NCI-H128 (cell line): ENCODE results near the gene CYP26A1.

Experiments
- DNase-seq: peaks from one replicate; lab custom pipeline; 2025; ENCODE audit not compliant: unreplicated experiment; lab: John Stamatoyannopoulos, UW

Gene CYP26A1

DNA sequence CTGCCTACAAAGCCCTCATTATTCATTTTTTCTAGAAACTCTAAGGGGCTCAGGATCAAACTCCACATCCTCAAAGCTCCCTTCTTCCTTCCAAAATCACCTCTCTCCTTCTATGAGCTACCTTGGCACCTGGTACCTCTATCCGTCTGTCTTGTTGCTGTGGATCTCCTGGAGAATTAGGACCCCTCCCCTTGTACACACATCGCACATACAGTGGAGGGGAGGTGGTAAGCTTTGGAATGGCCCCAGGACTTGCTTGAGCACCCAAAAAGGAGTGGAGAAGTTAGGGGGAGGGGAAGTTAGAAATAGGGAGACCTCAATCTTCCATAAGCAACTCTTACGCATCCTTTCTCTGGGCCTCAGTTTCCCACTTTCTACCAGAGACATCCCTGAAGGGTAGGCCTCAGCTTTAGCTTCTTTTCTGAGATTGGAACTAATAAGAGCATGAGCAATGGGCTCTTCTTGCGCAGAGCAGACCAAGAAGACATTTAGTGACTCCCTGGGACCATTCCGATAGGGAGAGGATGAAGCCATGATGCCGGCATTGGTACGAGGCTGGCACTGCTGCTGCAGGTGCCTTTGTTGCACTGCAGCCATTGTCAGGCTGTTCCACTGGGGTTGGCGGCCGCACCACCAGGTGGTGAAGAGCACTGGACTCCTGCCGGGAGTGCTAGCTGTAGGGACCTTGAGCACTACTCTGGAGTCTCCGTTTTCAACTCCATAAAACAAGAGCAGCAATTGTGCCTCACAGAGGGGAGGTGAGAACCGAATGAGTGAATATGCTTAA is 8.6 kb upstream of the CYP26A1 start:
- DNase-seq: no peak

DNA sequence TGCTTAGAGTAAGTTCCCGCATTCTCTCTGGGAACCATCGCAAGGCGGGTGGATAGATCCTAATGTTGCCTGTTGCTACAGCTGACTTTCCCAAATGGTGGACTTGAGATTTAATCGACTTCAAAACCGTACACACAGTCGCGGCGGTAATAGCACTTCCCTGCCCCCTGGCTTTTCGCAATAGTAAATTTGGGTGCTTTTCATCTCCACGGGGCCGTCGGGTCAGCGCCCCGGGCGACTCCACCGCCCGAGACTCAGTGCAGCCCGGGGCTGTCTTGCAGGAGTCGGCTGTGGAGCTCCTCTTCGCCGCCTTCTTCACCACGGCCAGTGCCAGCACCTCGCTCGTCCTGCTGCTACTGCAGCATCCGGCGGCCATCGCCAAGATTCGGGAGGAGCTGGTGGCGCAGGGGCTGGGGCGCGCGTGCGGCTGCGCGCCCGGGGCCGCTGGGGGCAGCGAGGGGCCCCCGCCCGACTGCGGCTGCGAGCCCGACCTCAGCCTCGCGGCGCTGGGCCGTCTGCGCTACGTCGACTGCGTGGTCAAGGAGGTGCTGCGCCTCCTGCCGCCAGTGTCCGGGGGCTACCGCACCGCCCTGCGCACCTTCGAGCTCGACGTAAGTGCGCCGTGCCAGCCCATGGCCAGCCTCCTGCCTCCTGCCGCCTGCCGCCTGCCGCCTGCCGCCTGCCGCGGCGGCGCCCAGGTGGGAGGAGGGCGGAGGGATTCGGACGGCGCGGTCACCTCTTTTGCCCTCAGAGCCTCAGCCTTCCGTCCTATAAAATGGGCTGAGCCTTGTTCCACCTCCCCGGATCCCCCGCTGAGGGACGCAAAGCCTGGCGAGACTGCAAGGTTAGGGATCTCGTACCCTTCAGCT is 7.8 kb upstream of the CYP26A1 start:
- DNase-seq: no peak

DNA sequence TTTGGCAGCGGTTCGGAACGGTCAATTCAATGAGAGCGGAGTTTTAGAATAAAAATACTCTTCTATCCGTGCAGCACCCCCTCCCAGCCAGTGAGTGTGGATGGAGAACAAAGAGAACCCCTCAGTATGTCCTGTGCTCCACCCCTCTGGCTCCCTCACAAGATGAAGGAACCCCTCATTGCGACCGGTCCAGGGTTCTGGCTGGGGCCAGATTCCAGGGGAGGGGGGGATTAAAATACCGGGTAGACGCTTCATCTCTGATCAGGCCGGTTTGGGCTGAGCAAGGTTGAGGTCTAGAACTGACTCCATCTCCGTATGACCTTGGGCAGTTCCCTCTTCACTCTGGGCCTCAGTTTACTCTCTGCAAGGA is 7.2 kb upstream of the CYP26A1 start:
- DNase-seq: no peak

DNA sequence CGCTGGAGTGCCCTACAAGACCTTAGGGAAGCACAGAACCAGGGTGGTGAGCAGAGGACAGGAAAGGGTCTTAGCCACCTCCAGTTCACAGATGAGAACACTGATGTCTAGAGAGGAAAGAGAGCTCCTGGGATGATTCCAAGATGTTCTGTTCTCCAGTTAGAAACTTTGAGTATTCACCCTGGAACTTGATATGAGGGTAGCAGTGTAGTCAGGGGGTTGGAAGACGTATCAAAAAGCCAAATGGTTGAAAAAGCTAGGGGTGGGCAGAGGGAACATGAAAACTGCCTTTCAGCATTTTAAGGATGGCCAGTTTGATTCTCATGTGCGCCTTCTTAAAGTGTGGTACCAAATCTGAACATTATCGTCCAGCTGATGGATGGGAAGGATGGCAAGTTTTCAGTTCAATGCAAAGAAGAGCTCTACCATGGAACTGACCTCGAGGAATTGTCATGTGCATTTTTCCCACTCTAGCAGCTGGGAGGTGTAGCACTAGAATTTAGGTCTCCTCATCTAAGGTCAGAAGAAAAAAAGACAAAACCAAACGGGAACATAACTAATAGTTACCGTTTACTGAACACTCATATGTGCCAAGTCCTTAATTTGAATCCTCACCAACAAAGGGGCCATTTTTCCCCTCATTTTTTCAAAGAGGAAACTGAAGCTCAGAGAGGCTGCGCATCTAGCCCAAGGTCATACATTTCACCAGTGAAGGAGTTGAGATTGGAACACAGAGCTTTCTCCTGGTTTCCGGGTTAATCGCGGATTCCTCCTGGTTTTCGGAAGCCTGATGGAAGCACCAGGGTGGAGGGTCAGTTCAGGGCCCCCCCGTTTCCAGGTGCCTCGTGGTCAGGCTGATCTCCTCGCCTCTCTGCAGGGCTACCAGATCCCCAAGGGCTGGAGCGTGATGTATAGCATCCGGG is 6.0 kb upstream of the CYP26A1 start:
- DNase-seq: no peak

DNA sequence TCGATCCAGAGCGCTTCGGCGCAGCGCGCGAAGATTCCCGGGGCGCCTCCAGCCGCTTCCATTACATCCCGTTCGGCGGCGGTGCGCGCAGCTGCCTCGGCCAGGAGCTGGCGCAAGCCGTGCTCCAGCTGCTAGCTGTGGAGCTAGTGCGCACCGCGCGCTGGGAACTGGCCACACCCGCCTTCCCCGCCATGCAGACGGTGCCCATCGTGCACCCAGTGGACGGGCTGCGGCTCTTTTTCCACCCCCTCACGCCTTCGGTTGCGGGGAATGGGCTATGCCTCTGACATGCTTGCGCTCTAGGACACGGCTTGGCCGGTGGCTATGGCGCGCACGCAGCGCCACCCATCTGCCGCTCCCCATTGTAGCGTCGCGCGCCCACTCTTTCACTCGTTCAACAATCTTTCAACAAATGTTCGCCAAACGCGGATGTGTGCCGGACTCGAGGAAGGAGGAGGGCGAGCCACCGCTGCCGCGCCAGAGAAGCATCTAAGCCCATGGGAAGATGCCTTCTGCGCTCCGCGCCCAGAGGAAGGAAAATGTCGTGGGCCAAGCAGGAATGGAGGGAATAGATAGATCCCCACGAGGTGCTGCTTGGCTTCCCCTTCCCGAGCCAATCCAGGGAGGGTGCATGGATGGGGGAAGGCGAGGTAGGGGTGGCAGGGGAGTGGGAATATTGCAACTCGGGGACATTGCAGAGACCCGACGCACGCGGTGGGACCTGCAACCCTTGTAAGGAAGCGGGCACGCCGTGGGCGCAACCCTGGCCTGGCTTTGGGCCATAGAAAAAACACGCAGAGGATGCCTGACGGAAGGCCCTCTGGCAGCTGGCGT is 5.1 kb upstream of the CYP26A1 start:
- no peak for DNase-seq

DNA sequence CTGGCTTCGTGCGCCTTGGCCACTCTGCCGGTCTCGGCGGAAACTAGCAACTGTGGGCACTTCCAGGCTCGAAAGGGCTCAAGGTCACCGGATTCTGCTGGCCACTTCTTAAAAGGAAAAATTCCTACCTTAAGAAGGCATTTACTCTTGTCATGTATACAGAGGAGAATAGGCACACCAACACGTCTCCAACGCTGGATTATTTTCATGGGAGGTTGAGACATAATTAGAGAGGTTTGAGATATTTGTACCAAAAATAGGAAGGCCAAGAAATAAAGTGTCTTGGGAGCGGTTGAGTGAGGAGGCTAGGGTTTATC is 4.5 kb upstream of the CYP26A1 start:
- no peak for DNase-seq

DNA sequence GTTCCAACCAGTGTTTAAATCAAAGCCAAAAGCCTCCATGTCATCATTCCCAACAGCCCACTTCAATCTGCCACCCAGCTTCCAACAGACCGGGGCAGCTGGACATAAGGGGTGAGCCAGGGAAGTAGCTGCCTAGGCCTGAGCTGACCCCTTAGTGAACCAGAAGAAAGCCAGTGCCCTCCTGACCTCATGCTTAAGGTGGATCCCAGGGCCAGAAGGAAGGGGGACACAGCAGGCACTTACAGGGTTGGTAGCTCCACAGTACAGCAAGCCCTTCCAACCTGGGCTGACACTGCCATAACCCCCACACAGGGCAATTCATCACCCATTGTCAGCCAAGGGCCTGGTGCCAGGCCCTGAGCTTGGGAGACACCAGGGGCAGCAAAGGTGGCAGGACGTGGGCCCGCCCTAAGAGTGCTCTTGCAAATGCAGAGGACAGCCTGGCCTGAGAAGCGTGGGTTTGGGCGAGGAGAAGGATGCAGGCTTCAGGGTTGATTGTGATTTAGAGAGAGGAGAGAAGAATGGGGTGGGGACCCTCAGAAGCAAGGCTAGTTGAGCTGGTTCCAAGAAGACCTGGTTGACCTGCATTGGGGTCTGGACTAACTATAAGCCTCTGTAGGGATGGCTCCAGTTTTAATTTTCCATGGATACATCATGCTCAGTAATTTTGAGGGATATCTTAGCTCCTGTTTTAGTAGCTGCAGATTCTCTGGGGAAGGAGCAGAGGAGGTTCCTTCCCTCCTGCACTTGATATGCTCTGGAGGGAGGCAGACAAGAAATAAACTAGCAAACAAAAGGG is 3.1 kb upstream of the CYP26A1 start:
- DNase-seq: no peak

DNA sequence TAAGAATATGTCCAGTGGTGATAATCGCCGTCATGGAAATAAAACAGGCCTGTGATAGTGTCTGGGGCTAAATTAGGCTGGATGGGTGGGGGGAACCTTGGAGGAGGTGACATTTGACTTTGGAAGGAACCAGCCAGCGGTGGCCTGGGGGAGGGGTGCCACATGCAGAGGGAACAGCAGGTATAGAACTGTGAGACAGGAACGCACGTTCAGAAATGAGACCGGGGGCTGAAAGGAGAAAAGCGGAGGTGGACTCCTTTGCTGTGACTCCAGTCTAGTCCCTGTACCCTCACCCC is 2.6 kb upstream of the CYP26A1 start:
- no peak for DNase-seq

DNA sequence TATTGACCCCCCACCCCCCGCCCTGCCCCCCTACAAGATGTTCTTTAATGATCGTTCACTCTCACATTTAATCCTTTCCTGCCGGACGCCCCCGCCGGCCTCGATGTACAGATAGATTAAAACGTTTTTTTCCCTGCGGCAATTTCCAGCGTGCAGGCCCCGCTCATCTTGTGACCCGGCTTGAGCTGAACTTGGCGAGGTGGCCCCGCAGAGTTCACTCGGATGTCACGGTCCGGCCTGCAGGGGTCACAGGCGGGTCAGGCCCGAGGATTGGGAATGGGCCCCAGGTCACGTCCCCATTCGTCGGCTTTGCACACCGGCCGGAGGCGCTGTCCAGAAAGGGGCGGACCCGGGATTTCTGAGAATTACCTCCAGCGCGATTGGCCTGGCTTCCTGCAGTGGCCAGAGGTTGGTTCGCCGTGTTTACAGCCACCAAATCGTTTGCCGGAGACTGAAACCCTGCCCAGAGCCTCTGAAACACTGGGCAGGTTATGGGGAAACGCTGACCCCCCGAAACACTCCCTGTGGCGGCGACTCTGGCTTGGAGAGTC is 1.9 kb upstream of the CYP26A1 start:
- DNase-seq: no peak

DNA sequence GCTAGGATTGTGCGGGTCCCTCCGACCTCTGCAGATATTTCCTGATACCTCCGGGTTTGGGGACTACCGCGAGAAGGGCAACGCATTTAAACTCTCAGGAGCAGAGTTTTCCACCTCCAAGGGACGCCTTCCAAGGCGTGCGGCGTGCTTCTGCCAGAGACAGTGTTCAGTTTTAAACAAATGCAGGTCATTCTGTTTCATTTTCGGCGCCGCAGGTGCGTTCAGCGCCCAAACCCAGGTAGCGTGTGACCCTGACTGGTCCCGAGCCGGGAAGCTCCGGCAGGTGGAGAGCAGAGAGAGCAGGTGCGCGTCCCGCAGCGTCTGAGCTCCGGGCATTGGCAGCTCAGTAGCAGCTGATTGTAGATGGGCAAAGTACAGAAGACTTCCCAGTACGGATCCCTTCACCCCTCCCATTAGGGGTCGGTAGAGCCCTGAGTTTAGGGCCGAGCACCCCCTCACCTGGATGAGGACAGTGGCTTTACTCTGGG is 1.4 kb upstream of the CYP26A1 start:
- DNase-seq: peak; percentile 10

DNA sequence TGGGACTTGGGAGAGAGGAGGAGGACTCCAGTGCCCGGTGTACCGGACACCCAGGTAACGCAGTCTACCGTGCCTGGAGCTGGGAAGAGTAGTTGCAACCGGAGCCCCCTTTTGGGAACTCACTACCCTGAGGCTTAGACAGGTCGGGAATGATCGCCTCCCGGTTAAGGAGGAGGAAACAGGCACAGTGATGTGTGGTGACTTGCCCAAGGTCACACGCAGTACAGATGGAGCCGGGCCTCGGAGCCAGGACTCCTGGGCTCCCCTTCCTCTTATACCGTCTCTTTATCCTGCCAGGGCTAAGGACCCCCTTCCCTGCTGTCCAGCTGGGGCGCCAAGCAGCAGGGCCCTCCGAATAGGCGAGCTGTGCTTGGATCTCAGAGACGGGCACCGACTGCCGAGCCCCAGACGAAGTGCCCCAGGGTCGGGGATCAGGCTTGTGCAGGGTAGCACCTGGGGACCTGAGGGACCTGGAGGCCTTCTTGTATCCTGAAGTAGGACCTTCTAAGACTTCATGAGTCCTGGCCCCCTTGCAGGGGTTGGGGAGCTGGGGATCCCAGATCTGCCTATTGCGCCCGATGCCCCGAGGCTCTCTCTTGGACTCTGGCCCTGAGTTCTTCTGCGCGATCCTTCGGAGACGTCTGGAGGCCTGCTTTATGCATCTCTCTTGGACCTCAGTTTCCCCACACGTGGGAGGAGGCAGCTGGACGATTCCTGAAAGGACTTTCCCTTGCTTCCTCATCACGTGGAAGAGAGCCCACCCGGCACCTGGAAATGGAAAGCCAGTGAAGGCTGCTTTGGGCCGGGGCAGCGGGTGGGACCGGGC is 767 bp upstream of the CYP26A1 start:
- no peak for DNase-seq

DNA sequence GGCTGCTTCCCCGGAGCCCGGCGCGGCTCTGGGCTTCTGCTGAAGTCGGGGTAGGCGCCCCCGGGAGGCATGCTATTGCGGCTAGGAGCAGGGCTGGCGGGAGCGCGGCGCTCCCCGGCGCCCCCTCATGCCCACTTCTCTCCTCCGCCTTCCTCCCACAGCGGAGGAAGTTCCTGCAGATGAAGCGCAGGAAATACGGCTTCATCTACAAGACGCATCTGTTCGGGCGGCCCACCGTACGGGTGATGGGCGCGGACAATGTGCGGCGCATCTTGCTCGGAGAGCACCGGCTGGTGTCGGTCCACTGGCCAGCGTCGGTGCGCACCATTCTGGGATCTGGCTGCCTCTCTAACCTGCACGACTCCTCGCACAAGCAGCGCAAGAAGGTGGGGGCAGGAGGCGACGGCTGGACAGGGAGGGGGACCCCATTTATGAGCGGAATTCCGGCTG is 479 bp downstream of the CYP26A1 start:
- no peak for DNase-seq

DNA sequence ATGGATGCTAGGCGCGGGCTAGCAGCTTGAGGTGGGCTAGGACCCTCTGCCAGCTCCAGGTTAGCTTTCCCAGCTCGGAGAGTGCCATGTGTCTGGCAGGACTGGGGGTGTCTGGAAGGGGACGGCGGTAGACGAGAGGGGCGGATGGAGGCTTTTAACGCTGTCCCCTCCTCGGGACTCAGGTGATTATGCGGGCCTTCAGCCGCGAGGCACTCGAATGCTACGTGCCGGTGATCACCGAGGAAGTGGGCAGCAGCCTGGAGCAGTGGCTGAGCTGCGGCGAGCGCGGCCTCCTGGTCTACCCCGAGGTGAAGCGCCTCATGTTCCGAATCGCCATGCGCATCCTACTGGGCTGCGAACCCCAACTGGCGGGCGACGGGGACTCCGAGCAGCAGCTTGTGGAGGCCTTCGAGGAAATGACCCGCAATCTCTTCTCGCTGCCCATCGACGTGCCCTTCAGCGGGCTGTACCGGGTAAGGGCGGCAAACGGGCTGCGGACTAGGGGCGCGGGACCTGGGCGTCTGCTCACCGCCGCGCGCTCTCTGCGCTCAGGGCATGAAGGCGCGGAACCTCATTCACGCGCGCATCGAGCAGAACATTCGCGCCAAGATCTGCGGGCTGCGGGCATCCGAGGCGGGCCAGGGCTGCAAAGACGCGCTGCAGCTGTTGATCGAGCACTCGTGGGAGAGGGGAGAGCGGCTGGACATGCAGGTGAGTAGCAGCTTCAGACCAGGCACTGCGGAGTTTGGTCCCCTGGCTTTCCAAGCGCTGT is 1.1 kb downstream of the CYP26A1 start:
- no peak for DNase-seq

DNA sequence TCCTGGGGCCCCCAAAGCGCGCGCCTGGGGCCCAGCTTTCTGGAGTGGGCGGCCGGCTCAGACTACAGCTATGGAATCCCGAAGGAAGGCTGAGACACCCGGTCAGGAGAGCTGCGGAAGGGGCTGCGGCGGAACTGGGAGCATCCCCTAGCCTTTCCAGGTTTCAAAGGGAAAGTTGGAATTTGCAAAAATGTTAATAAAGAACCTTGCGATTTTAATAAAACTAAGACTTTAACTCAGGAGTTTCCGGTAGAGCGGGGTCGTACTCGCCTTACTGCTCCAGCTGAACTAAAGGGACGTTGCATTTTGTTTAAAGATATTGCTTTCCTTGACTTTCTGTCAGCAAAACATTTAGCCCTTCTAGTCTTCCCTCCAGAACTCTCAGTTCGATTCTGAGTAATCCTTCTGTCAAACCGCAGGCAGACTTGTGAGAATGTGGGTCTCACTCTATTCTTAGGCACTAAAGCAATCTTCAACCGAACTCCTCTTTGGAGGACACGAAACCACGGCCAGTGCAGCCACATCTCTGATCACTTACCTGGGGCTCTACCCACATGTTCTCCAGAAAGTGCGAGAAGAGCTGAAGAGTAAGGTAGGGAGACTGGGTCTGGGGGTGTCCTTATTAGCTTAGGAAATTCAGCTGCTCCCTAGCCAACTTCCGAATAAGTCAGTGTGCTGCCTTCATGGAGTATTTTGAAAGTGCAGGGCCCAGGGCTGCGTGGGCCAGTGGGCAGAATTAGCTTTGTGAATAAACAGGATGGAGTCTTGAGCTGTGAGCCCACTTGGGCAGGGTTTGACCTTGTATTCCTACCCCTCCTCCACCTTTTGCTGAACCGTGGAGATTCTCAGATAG is 1.9 kb downstream of the CYP26A1 start:
- no peak for DNase-seq

DNA sequence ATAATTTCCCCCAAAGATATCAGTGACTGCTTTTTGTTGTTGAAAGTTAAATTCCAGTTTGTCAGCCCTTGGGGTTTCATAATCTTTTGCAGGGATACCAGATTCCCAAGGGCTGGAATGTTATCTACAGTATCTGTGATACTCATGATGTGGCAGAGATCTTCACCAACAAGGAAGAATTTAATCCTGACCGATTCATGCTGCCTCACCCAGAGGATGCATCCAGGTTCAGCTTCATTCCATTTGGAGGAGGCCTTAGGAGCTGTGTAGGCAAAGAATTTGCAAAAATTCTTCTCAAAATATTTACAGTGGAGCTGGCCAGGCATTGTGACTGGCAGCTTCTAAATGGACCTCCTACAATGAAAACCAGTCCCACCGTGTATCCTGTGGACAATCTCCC is 3.2 kb downstream of the CYP26A1 start:
- DNase-seq: no peak

DNA sequence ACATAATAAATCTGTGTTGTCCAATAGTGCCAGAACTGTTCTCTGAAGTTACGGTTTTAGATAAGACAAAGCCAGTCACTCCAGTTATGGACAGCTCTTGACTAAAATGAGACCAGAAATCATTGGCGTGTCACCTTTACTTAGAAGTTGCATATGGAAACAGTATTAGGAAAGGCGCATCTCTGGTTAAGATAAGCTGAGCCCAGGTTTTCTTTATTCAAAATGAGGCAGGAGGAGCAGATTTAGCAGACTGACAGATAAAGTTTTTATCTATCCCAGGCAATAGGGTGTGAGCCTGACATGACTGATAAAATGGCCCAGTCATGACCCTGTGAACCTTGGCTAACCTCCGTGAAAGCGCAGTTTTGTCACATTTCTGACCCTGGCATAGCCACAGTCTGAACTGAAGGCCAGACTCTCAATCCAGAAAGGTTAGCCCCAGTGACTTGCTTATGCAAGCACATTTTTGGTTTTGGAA is 4.2 kb downstream of the CYP26A1 start:
- no peak for DNase-seq
